Activated CD4-positive, alpha-beta memory T cell treated with anti-CD3 and anti-CD28 coated beads, Interleukin-2, amount 10 ng/mL, durations not matched to agents 7 days and 5 days (primary cell): Measurements from ENCODE around the gene DHRSX. TPM values are rescaled to one million over a fixed set of nuclear protein-coding genes. Genes with fewer than 3 reads are reported as not detected.
"Not testable (repeated sequence)": the region's sequence is repeated elsewhere in the genome, so short reads cannot be mapped to it uniquely, and the experiment has no call there.

Source experiments
- CTCF ChIA-PET: fragments of 350-600 bp; sonication (Branson Sonifier 250); formaldehyde crosslinking; loops from one replicate; lab custom pipeline; 2021; ENCODE audit warnings: antibody characterized with exemption, inconsistent platforms; lab: Charles Lee
- POLR2A ChIA-PET: fragments of 350-600 bp; sonication (Branson Sonifier 250); formaldehyde crosslinking; loops from one replicate; lab custom pipeline; 2021; ENCODE audit warnings: antibody characterized with exemption; lab: Charles Lee
- DNase-seq: peaks from one replicate; pipeline ENCODE4 v3.0.0-alpha.2; 2020
- H3K27ac Mint-ChIP-seq: one replicate; pipeline ENCODE4 v1.8.0; 2021; ENCODE audit warnings: mild to moderate bottlenecking, mixed read lengths
- H3K27me3 Mint-ChIP-seq: one replicate; pipeline ENCODE4 v1.8.0; 2021; ENCODE audit warnings: mixed read lengths
- H3K36me3 Mint-ChIP-seq: one replicate; pipeline ENCODE4 v1.8.0; 2021; ENCODE audit warnings: low read depth, mixed read lengths
- H3K4me1 Mint-ChIP-seq: one replicate; pipeline ENCODE4 v1.8.0; 2021; ENCODE audit warnings: mixed read lengths
- H3K4me3 Mint-ChIP-seq: one replicate; pipeline ENCODE4 v1.8.0; 2021; ENCODE audit warnings: mild to moderate bottlenecking, mixed read lengths
- H3K9me3 Mint-ChIP-seq: one replicate; pipeline ENCODE4 v1.8.0; 2021; ENCODE audit warnings: mixed read lengths
- total RNA-seq, 2 experiments: library from RNA; stranded (reverse); gene quantifications; one replicate each; pipeline ENCODE4 v1.2.3, GENCODE V29; 2021

DHRSX gene
- total RNA-seq, 2 experiments from 2014 or later, result 21.1 to 23.7 TPM

GRCh38 chrX:2220296-2220695 is 280.5 kb downstream of the DHRSX start:
- no peak for DNase-seq
- peaks cover 76% of the 10 kb centered on the region for H3K9me3 Mint-ChIP-seq
- H3K4me1 Mint-ChIP-seq, result no peaks in the 10 kb centered on the region
- no peaks in the 10 kb centered on the region for H3K27me3 Mint-ChIP-seq
- H3K4me3 Mint-ChIP-seq, result no peak overlapping the region
- H3K36me3 Mint-ChIP-seq, result peaks cover 32% of the 10 kb centered on the region
- ChIA-PET CTCF (no interaction called here), POLR2A (no interaction called here)
- H3K27ac Mint-ChIP-seq, result no peak overlapping the region

- Mint-ChIP-seq H3K27ac (peak overlapping the region; percentile 31), H3K9me3 (peaks cover 60% of the 10 kb centered on the region), H3K36me3 (peaks cover 13% of the 10 kb centered on the region)
- DNase-seq, CTCF ChIA-PET, POLR2A ChIA-PET, H3K27me3 Mint-ChIP-seq, H3K4me1 Mint-ChIP-seq, H3K4me3 Mint-ChIP-seq: not testable (repeated sequence)
These were observed 286.5 kb downstream of the DHRSX start for GRCh38 chrX:2214138-2214823.

- H3K27ac Mint-ChIP-seq, H3K27me3 Mint-ChIP-seq, DNase-seq, H3K4me1 Mint-ChIP-seq, H3K4me3 Mint-ChIP-seq, CTCF ChIA-PET, POLR2A ChIA-PET: not testable (repeated sequence)
- peaks cover 48% of the 10 kb centered on the region for H3K9me3 Mint-ChIP-seq
- H3K36me3 Mint-ChIP-seq, result peaks cover 13% of the 10 kb centered on the region
These were observed 289.1 kb downstream of the DHRSX start for GRCh38 chrX:2211667-2212066.

GRCh38 chrX:2193273-2193592 is 307.5 kb downstream of the DHRSX start:
- no peaks in the 10 kb centered on the region for H3K27me3 Mint-ChIP-seq
- H3K9me3 Mint-ChIP-seq, result peaks cover 40% of the 10 kb centered on the region
- DNase-seq, result no peak
- no peak overlapping the region for H3K27ac Mint-ChIP-seq
- no peaks in the 10 kb centered on the region for H3K36me3 Mint-ChIP-seq
- ChIA-PET POLR2A (no interaction called here), CTCF (no interaction called here)
- H3K4me1 Mint-ChIP-seq, result no peaks in the 10 kb centered on the region
- no peak overlapping the region for H3K4me3 Mint-ChIP-seq

- Mint-ChIP-seq H3K9me3 (peaks cover 38% of the 10 kb centered on the region), H3K4me1 (no peaks in the 10 kb centered on the region), H3K27ac (no peak overlapping the region), H3K27me3 (no peaks in the 10 kb centered on the region), H3K36me3 (peaks cover 2% of the 10 kb centered on the region), H3K4me3 (no peak overlapping the region)
- DNase-seq, result no peak
- POLR2A ChIA-PET, result no interaction called here
- CTCF ChIA-PET, result no interaction called here
These were observed 308.0 kb downstream of the DHRSX start for GRCh38 chrX:2192584-2193272.

- Mint-ChIP-seq H3K4me3 (no peak overlapping the region), H3K27ac (no peak overlapping the region)
These were observed 311.9 kb downstream of the DHRSX start for GRCh38 chrX:2188840-2189239.

GRCh38 chrX:2188330-2188792 is 312.4 kb downstream of the DHRSX start:
- DNase-seq, result no peak
- peaks cover 3% of the 10 kb centered on the region for H3K36me3 Mint-ChIP-seq
- peaks cover 24% of the 10 kb centered on the region for H3K9me3 Mint-ChIP-seq
- no peak overlapping the region for H3K27ac Mint-ChIP-seq
- H3K4me3 Mint-ChIP-seq, result no peak overlapping the region
- no peaks in the 10 kb centered on the region for H3K27me3 Mint-ChIP-seq
- ChIA-PET POLR2A (no interaction called here), CTCF (no interaction called here)
- no peaks in the 10 kb centered on the region for H3K4me1 Mint-ChIP-seq

More at GRCh38 chrX:2188840-2189239, 311.9 kb downstream of the DHRSX start:
- H3K4me1 Mint-ChIP-seq, result no peaks in the 10 kb centered on the region
- H3K27me3 Mint-ChIP-seq, result no peaks in the 10 kb centered on the region
- H3K9me3 Mint-ChIP-seq, result peaks cover 26% of the 10 kb centered on the region
- POLR2A ChIA-PET, result no interaction called here
- CTCF ChIA-PET, result no interaction called here
- DNase-seq, result no peak
- H3K36me3 Mint-ChIP-seq, result peaks cover 3% of the 10 kb centered on the region

GRCh38 chrX:2187352-2188115 is 313.2 kb downstream of the DHRSX start:
- Mint-ChIP-seq H3K27me3 (no peaks in the 10 kb centered on the region), H3K4me3 (no peak overlapping the region), H3K36me3 (peaks cover 3% of the 10 kb centered on the region), H3K9me3 (peaks cover 24% of the 10 kb centered on the region), H3K27ac (no peak overlapping the region), H3K4me1 (no peaks in the 10 kb centered on the region)
- CTCF ChIA-PET, result no interaction called here
- DNase-seq, result no peak
- POLR2A ChIA-PET, result no interaction called here

- H3K4me1 Mint-ChIP-seq, result no peaks in the 10 kb centered on the region
- peaks cover 3% of the 10 kb centered on the region for H3K36me3 Mint-ChIP-seq
- POLR2A ChIA-PET, result no interaction called here
- peaks cover 17% of the 10 kb centered on the region for H3K9me3 Mint-ChIP-seq
- H3K27ac Mint-ChIP-seq, result no peak overlapping the region
- DNase-seq, result no peak
- CTCF ChIA-PET, result no interaction called here
- no peak overlapping the region for H3K4me3 Mint-ChIP-seq
- no peaks in the 10 kb centered on the region for H3K27me3 Mint-ChIP-seq
These were observed 315.3 kb downstream of the DHRSX start for GRCh38 chrX:2185341-2186082.

- Mint-ChIP-seq H3K27ac (no peak overlapping the region), H3K9me3 (peaks cover 12% of the 10 kb centered on the region), H3K4me3 (no peak overlapping the region), H3K4me1 (no peaks in the 10 kb centered on the region), H3K27me3 (no peaks in the 10 kb centered on the region), H3K36me3 (peaks cover 3% of the 10 kb centered on the region)
- POLR2A ChIA-PET, result no interaction called here
- no peak for DNase-seq
- CTCF ChIA-PET, result no interaction called here
These were observed 316.7 kb downstream of the DHRSX start for GRCh38 chrX:2184089-2184488.

GRCh38 chrX:2183193-2183725 is 317.5 kb downstream of the DHRSX start:
- no peak for DNase-seq
- H3K36me3 Mint-ChIP-seq, result peaks cover 3% of the 10 kb centered on the region
- ChIA-PET CTCF (no interaction called here), POLR2A (no interaction called here)
- no peaks in the 10 kb centered on the region for H3K4me1 Mint-ChIP-seq
- H3K9me3 Mint-ChIP-seq, result peaks cover 9% of the 10 kb centered on the region
- no peak overlapping the region for H3K27ac Mint-ChIP-seq
- no peaks in the 10 kb centered on the region for H3K27me3 Mint-ChIP-seq
- H3K4me3 Mint-ChIP-seq, result no peak overlapping the region

- peaks cover 21% of the 10 kb centered on the region for H3K9me3 Mint-ChIP-seq
- no peaks in the 10 kb centered on the region for H3K27me3 Mint-ChIP-seq
- H3K4me1 Mint-ChIP-seq, result no peaks in the 10 kb centered on the region
- ChIA-PET POLR2A (no interaction called here), CTCF (no interaction called here)
- H3K36me3 Mint-ChIP-seq, result peaks cover 5% of the 10 kb centered on the region
- no peak overlapping the region for H3K27ac Mint-ChIP-seq
- DNase-seq, result no peak
- H3K4me3 Mint-ChIP-seq, result no peak overlapping the region
These were observed 323.2 kb downstream of the DHRSX start for GRCh38 chrX:2177541-2177940.

GRCh38 chrX:2176733-2177132 is 324.0 kb downstream of the DHRSX start:
- H3K27me3 Mint-ChIP-seq, result no peaks in the 10 kb centered on the region
- peaks cover 21% of the 10 kb centered on the region for H3K9me3 Mint-ChIP-seq
- DNase-seq, result no peak
- H3K4me3 Mint-ChIP-seq, result no peak overlapping the region
- no peaks in the 10 kb centered on the region for H3K4me1 Mint-ChIP-seq
- H3K36me3 Mint-ChIP-seq, result peaks cover 5% of the 10 kb centered on the region
- ChIA-PET CTCF (no interaction called here), POLR2A (no interaction called here)
- H3K27ac Mint-ChIP-seq, result no peak overlapping the region
